GM12801 (cell line): ENCODE measurements around the gene KHDRBS2.

Experiments used
- TF ChIP-seq, protein P1 (sequence below): IDR thresholded peaks from one replicate; pipeline ENCODE4 v1.5.1; 2011; ENCODE audit warnings: control low read depth; ENCODE audit not compliant: insufficient read length; ENCODE audit errors: extremely low read depth

The KHDRBS2 gene

GRCh38 chr6:62037445-62037844 lies 248.6 kb downstream of the KHDRBS2 start:
- TF ChIP-seq, protein P1, sequence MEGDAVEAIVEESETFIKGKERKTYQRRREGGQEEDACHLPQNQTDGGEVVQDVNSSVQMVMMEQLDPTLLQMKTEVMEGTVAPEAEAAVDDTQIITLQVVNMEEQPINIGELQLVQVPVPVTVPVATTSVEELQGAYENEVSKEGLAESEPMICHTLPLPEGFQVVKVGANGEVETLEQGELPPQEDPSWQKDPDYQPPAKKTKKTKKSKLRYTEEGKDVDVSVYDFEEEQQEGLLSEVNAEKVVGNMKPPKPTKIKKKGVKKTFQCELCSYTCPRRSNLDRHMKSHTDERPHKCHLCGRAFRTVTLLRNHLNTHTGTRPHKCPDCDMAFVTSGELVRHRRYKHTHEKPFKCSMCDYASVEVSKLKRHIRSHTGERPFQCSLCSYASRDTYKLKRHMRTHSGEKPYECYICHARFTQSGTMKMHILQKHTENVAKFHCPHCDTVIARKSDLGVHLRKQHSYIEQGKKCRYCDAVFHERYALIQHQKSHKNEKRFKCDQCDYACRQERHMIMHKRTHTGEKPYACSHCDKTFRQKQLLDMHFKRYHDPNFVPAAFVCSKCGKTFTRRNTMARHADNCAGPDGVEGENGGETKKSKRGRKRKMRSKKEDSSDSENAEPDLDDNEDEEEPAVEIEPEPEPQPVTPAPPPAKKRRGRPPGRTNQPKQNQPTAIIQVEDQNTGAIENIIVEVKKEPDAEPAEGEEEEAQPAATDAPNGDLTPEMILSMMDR = no peak

GRCh38 chr6:62035952-62036351 lies 250.1 kb downstream of the KHDRBS2 start:
- TF ChIP-seq, protein P1 = no peak

DNA sequence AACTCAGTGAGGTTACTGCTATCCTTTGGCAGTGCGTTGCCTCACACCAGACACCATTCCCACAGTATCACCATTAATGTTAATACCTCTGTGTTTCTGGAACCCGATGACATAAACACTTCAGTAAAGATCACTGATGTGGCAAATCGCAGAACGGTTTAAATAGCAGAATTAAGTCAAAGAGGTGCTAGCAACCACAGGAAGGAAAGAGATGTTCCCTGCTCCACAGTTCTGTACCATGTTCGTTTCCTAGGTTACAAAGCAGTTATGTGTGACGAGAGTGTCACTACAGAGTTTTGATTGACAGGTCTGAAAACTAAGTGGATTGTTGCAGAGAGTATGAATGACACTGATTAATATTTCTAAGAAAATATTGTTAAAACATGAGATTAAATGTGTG lies 272.3 kb downstream of the KHDRBS2 start:
- TF ChIP-seq, protein P1 = no peak

DNA sequence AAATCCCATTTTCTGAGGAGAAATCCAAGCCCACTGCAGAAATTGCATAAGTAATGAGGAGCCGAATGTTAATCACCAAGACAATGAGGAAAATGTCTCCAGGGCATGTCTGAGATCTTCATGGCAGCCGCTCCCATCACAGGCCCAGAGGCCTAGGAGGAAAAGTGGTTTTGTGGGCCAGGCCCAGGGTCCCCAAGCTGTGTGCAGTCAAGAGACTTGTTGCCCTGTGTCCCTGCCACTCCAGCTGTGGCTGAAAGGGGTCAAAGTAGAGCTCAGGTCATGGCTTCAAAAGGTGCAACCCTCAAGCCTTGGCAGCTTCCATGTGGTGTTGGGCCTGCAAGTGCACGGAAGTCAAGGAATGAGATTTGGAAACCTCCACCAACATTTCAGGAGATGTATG lies 276.6 kb downstream of the KHDRBS2 start:
- TF ChIP-seq, protein P1 = no peak

DNA sequence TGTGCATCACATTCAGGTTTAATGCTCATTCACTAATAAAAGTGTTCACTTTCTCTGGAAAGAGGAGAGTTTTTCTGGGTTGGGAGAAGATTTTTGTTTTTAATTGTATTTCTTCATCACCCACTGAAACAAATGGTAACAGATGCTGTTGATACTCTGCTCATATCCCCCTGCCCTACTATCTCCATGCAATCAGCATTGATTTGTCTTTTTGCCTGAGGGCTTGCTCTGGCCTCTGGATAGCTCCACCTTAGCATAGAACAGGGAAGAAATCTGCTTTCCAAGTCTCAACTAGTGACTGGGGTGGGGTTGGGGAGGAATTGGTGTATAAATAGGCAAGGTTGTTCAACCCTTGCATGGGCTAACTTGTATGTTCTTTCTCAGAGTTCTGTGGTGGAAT lies 296.4 kb downstream of the KHDRBS2 start:
- TF ChIP-seq, protein P1 = no peak

DNA sequence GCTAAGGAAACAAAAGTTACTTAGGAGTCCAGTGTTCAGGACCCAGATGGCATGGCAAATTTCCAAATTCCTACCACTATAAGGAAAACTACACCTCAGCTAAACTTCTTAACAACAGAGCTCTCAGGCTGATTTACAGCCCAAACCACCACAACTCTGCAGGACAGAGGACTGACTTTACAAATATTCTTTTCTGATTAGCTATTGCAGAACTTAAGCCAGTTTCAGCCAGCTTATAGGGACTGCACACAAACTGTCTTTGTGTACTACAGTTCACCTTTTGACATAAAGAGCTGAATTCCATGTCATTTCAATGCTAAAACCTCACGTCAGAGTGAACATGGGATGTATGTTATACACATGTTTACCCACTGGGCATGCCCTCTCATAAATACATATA lies 305.4 kb downstream of the KHDRBS2 start:
- TF ChIP-seq, protein P1 = no peak

DNA sequence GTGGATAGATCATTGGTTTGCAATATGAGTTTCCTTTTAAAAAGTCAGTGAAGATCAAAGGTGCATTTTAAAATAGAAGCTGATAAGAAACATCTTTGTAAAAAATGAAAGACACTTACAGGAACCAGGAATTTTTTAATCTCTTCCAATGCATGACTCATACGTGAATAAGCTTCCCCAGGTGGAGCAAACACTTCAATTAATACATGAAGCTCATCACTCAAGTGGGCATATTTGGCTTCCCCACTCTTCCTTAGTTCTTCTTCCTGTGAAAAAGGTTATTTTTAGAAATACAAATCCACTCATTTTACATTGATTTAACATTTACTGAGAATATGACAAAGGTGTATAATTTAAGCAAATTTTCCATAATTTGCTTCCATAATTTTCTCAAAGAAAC lies 308.1 kb downstream of the KHDRBS2 start:
- TF ChIP-seq, protein P1 = no peak

GRCh38 chr6:61977099-61977498 lies 308.9 kb downstream of the KHDRBS2 start:
- TF ChIP-seq, protein P1 = no peak
